WTC11 (cell line): ENCODE data around the gene CACNB4. TPM values are rescaled to one million over a fixed set of nuclear protein-coding genes. Genes with fewer than 3 reads are reported as not detected.

ENCODE experiments used
- ATAC-seq: fragments of 200-7000 bp; cut with Tn5 transposase; 2 replicates; pipeline ENCODE4 v1.10.0; 2021; ENCODE audit warnings: mild to moderate bottlenecking, moderate library complexity
- CTCF ChIA-PET: fragments of 300-600 bp; sonication (Branson Sonifier 250); formaldehyde crosslinking; loops from one replicate; lab custom pipeline; 2021; ENCODE audit warnings: antibody characterized with exemption; lab: Charles Lee
- POLR2A ChIA-PET: fragments of 350-600 bp; sonication (Branson Sonifier 250); formaldehyde crosslinking; loops from one replicate; lab custom pipeline; 2021; ENCODE audit warnings: antibody characterized with exemption; lab: Charles Lee
- DNase-seq: peaks from one replicate; pipeline ENCODE4 v3.0.0; 2021; ENCODE audit warnings: low spot score
- H3K27ac Mint-ChIP-seq: 2 replicates; pipeline ENCODE4 v1.8.0; 2021; ENCODE audit warnings: mixed read lengths
- H3K27me3 Mint-ChIP-seq: 2 replicates; pipeline ENCODE4 v1.8.0; 2021; ENCODE audit warnings: low read depth, mild to moderate bottlenecking, moderate library complexity, mixed read lengths
- H3K36me3 Mint-ChIP-seq: 2 replicates; pipeline ENCODE4 v1.8.0; 2021; ENCODE audit warnings: mixed read lengths
- H3K4me1 Mint-ChIP-seq: 2 replicates; pipeline ENCODE4 v1.8.0; 2022; ENCODE audit warnings: mixed read lengths
- H3K4me3 Mint-ChIP-seq: 2 replicates; pipeline ENCODE4 v1.8.0; 2021; ENCODE audit warnings: mild to moderate bottlenecking, moderate library complexity, mixed read lengths
- H3K9me3 Mint-ChIP-seq: 2 replicates; pipeline ENCODE4 v1.8.0; 2021; ENCODE audit warnings: mixed read lengths
- EMX1 ChIP-seq: fragments of 250-450 bp; sonication (Bioruptor Pico); IDR thresholded peaks from 2 replicates; pipeline ENCODE4 v1.8.0; 2021; ENCODE audit warnings: mild to moderate bottlenecking
- ESRRA ChIP-seq: sonication (generic); formaldehyde crosslinking; IDR thresholded peaks from 2 replicates; pipeline ENCODE4 v1.8.1; 2022; ENCODE audit warnings: mild to moderate bottlenecking, missing genetic modification reagents, borderline replicate concordance
- FOXJ3 ChIP-seq: sonication (generic); formaldehyde crosslinking; IDR thresholded peaks from 2 replicates; pipeline ENCODE4 v1.9.0; 2021; ENCODE audit warnings: missing genetic modification reagents, mild to moderate bottlenecking, borderline replicate concordance
- GRHL2 ChIP-seq: fragments of 250-450 bp; sonication (Bioruptor Pico); IDR thresholded peaks from 2 replicates; pipeline ENCODE4 v1.8.0; 2022; ENCODE audit warnings: mild to moderate bottlenecking, moderate library complexity; ENCODE audit not compliant: insufficient replicate concordance, severe bottlenecking
- IRF2 ChIP-seq: sonication (generic); formaldehyde crosslinking; IDR thresholded peaks from 2 replicates; pipeline ENCODE4 v1.8.0; 2022; ENCODE audit warnings: low read depth, missing genetic modification reagents, borderline replicate concordance
- MYBL2 ChIP-seq: sonication (generic); formaldehyde crosslinking; IDR thresholded peaks from 2 replicates; pipeline ENCODE4 v1.8.1; 2023; ENCODE audit warnings: mild to moderate bottlenecking, moderate library complexity, missing genetic modification reagents
- NFYB ChIP-seq: sonication (generic); formaldehyde crosslinking; conservative IDR thresholded peaks from 2 replicates; pipeline ENCODE4 v1.8.0; 2022; ENCODE audit warnings: low read depth, missing genetic modification reagents
- OVOL2 ChIP-seq: fragments of 250-450 bp; sonication (Bioruptor Pico); IDR thresholded peaks from 2 replicates; pipeline ENCODE4 v1.9.0; 2021; ENCODE audit warnings: mild to moderate bottlenecking, borderline replicate concordance
- ZNF423 ChIP-seq: fragments of 250-450 bp; sonication (Bioruptor Pico); IDR thresholded peaks from 2 replicates; pipeline ENCODE4 v2.1.2; 2022; ENCODE audit warnings: mild to moderate bottlenecking, moderate library complexity
- total RNA-seq: library from RNA; stranded (reverse); gene quantifications from 3 replicates; pipeline ENCODE4 v1.2.3, GENCODE V29; 2021
- TF ChIP-seq, protein P1 (sequence below): sonication (generic); formaldehyde crosslinking; IDR thresholded peaks from 2 replicates; pipeline ENCODE4 v1.8.0; 2023; ENCODE audit warnings: mild to moderate bottlenecking, missing genetic modification reagents
- TF ChIP-seq, protein P2 (sequence below): fragments of 250-450 bp; sonication (Bioruptor Pico); IDR thresholded peaks from 2 replicates; pipeline ENCODE4 v1.9.0; 2021; ENCODE audit warnings: moderate library complexity, mild to moderate bottlenecking, inconsistent platforms, borderline replicate concordance
- TF ChIP-seq, protein P3 (sequence below): sonication (generic); formaldehyde crosslinking; IDR thresholded peaks from 2 replicates; pipeline ENCODE4 v1.8.0; 2022; ENCODE audit warnings: missing genetic modification reagents
- TF ChIP-seq, protein P4 (sequence below): sonication (generic); formaldehyde crosslinking; IDR thresholded peaks from 2 replicates; pipeline ENCODE4 v1.8.1; 2023; ENCODE audit warnings: mild to moderate bottlenecking, missing genetic modification reagents
- TF ChIP-seq, protein P5 (sequence below): sonication (generic); formaldehyde crosslinking; IDR thresholded peaks from 2 replicates; pipeline ENCODE4 v1.8.0; 2023; ENCODE audit warnings: missing genetic modification reagents
- TF ChIP-seq, protein P6 (sequence below): sonication (generic); formaldehyde crosslinking; IDR thresholded peaks from 2 replicates; pipeline ENCODE4 v1.8.0; 2022; ENCODE audit warnings: mild to moderate bottlenecking, missing genetic modification reagents
- TF ChIP-seq, protein P7 (sequence below): sonication (generic); formaldehyde crosslinking; IDR thresholded peaks from 2 replicates; pipeline ENCODE4 v1.8.1; 2022; ENCODE audit warnings: low read depth, missing genetic modification reagents, borderline replicate concordance

Gene CACNB4
- total RNA-seq, 1 experiment from 2014 or later: 4.7 TPM

DNA sequence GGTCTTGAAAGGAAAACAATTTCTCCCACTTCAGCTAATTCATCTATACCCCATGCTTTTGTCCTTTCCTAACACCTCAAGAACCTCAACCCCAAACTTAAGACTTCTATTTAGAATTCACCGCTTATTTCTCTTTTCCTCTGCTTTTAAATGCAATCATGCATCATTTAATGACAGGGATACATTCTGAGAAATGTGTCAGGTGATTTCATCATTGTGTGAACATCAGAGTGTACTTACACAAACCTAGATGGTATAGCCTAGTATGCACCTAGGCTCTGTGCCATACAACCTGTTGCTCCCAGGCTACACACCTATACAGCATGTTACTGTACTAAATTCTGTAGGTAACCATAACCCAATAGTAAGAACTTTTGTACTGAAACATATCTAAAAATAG, 293.5 kb downstream of the CACNB4 start (continued):
- TF ChIP-seq, protein P1, sequence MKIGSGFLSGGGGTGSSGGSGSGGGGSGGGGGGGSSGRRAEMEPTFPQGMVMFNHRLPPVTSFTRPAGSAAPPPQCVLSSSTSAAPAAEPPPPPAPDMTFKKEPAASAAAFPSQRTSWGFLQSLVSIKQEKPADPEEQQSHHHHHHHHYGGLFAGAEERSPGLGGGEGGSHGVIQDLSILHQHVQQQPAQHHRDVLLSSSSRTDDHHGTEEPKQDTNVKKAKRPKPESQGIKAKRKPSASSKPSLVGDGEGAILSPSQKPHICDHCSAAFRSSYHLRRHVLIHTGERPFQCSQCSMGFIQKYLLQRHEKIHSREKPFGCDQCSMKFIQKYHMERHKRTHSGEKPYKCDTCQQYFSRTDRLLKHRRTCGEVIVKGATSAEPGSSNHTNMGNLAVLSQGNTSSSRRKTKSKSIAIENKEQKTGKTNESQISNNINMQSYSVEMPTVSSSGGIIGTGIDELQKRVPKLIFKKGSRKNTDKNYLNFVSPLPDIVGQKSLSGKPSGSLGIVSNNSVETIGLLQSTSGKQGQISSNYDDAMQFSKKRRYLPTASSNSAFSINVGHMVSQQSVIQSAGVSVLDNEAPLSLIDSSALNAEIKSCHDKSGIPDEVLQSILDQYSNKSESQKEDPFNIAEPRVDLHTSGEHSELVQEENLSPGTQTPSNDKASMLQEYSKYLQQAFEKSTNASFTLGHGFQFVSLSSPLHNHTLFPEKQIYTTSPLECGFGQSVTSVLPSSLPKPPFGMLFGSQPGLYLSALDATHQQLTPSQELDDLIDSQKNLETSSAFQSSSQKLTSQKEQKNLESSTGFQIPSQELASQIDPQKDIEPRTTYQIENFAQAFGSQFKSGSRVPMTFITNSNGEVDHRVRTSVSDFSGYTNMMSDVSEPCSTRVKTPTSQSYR (CRISPR knock-in tag): no peak
- TF ChIP-seq FOXJ3 (CRISPR knock-in tag): no peak

DNA sequence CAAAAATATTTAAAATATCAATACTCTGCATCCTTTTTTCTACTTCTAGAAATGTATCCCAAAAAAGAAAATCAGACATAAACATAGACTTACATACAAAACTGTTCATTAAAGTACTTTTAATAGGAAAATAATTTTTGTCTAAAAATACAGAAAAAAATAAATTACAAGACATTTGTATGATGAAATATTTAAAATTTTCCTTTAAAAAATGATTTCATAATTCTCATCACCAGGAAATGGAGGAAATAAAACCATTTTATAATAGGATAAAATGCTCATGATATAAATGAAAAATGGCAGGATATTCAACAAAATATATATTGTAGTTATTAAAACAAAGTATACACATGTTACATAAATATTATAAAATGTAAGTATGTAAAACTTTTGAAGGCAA, 295.0 kb downstream of the CACNB4 start:
- ATAC-seq: no peak
- TF ChIP-seq, protein P2, sequence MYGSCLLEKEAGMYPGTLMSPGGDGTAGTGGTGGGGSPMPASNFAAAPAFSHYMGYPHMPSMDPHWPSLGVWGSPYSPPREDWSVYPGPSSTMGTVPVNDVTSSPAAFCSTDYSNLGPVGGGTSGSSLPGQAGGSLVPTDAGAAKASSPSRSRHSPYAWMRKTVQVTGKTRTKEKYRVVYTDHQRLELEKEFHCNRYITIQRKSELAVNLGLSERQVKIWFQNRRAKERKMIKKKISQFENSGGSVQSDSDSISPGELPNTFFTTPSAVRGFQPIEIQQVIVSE (CRISPR knock-in tag): no peak
- TF ChIP-seq OVOL2 (no peak), EMX1 (CRISPR knock-in tag) (no peak)
- TF ChIP-seq, all 79 proteins: peak for 0
- DNase-seq: no peak
- Mint-ChIP-seq H3K9me3 (no peaks in the 10 kb centered on the region), H3K27ac (no peak overlapping the region), H3K4me1 (no peaks in the 10 kb centered on the region), H3K27me3 (no peaks in the 10 kb centered on the region), H3K4me3 (no peak overlapping the region), H3K36me3 (peaks cover 16% of the 10 kb centered on the region)
- ChIA-PET POLR2A (no interaction called here), CTCF (no interaction called here)

DNA sequence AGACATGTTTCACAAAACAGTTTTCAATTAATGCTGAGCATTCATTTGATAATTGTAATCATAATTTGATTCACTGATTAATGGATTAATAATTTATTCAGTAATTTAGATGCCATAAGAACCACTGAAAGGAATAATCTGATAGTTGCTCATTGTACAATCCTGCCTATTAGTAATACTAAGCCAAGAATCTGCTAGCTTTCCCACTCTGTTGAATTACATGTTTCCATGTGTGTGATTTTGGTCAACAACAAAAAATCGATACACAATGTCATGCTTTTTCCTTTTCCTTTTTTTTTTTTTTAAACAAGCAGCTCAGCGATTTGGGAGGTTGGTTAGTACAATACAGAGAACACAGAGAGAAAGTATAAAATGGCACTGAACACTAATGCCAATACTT, 296.5 kb downstream of the CACNB4 start:
- CTCF ChIA-PET: no interaction called here
- Mint-ChIP-seq H3K9me3 (no peaks in the 10 kb centered on the region), H3K27me3 (no peaks in the 10 kb centered on the region), H3K36me3 (peaks cover 16% of the 10 kb centered on the region), H3K4me3 (no peak overlapping the region)
- DNase-seq: no peak
- TF ChIP-seq, protein P3, sequence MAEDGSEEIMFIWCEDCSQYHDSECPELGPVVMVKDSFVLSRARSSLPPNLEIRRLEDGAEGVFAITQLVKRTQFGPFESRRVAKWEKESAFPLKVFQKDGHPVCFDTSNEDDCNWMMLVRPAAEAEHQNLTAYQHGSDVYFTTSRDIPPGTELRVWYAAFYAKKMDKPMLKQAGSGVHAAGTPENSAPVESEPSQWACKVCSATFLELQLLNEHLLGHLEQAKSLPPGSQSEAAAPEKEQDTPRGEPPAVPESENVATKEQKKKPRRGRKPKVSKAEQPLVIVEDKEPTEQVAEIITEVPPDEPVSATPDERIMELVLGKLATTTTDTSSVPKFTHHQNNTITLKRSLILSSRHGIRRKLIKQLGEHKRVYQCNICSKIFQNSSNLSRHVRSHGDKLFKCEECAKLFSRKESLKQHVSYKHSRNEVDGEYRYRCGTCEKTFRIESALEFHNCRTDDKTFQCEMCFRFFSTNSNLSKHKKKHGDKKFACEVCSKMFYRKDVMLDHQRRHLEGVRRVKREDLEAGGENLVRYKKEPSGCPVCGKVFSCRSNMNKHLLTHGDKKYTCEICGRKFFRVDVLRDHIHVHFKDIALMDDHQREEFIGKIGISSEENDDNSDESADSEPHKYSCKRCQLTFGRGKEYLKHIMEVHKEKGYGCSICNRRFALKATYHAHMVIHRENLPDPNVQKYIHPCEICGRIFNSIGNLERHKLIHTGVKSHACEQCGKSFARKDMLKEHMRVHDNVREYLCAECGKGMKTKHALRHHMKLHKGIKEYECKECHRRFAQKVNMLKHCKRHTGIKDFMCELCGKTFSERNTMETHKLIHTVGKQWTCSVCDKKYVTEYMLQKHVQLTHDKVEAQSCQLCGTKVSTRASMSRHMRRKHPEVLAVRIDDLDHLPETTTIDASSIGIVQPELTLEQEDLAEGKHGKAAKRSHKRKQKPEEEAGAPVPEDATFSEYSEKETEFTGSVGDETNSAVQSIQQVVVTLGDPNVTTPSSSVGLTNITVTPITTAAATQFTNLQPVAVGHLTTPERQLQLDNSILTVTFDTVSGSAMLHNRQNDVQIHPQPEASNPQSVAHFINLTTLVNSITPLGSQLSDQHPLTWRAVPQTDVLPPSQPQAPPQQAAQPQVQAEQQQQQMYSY: no peak
- TF ChIP-seq IRF2 (CRISPR knock-in tag): no peak
- no peak for TF ChIP-seq MYBL2 (CRISPR knock-in tag)
- TF ChIP-seq, all 79 proteins: peak for 0
- Mint-ChIP-seq H3K27ac (no peak overlapping the region), H3K4me1 (peaks cover 6% of the 10 kb centered on the region)
- POLR2A ChIA-PET: no interaction called here
- no peak for ATAC-seq

DNA sequence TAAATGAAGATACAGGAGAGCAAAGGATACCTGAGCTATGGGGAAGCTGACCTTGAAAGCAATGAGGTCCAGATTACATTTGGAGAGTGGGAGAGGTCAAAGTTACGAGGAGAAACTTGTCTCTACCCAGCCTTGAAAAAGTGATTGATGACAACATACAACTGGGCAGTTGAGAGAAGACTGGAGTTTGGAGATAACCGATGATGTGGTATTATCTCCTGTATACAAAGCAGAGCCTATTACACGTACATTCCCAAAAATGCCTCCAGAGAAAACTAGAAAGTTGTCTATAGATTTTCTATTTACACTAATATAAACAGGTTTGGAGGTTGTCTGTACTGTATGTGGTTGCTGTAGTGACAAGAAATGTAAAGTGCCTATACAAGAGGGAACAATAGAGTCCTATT, 299.0 kb downstream of the CACNB4 start:
- Mint-ChIP-seq H3K9me3 (no peaks in the 10 kb centered on the region), H3K4me1 (peaks cover 13% of the 10 kb centered on the region), H3K4me3 (no peak overlapping the region), H3K27ac (no peak overlapping the region), H3K27me3 (no peaks in the 10 kb centered on the region), H3K36me3 (peaks cover 18% of the 10 kb centered on the region)
- DNase-seq: no peak
- ChIA-PET CTCF (interaction anchor here (1.0 kb wide), 1 partner anchor 226 kb away, joined by 3 read pairs; no protein-coding TSS in a partner anchor), POLR2A (no interaction called here)
- no peak for ATAC-seq
- TF ChIP-seq ZNF423 (CRISPR knock-in tag) (no peak), ESRRA (CRISPR knock-in tag) (no peak), GRHL2 (CRISPR knock-in tag) (no peak), NFYB (CRISPR knock-in tag) (no peak)
- TF ChIP-seq, protein P4, sequence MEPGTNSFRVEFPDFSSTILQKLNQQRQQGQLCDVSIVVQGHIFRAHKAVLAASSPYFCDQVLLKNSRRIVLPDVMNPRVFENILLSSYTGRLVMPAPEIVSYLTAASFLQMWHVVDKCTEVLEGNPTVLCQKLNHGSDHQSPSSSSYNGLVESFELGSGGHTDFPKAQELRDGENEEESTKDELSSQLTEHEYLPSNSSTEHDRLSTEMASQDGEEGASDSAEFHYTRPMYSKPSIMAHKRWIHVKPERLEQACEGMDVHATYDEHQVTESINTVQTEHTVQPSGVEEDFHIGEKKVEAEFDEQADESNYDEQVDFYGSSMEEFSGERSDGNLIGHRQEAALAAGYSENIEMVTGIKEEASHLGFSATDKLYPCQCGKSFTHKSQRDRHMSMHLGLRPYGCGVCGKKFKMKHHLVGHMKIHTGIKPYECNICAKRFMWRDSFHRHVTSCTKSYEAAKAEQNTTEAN (CRISPR knock-in tag): no peak
- TF ChIP-seq, protein P5, sequence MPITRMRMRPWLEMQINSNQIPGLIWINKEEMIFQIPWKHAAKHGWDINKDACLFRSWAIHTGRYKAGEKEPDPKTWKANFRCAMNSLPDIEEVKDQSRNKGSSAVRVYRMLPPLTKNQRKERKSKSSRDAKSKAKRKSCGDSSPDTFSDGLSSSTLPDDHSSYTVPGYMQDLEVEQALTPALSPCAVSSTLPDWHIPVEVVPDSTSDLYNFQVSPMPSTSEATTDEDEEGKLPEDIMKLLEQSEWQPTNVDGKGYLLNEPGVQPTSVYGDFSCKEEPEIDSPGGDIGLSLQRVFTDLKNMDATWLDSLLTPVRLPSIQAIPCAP (CRISPR knock-in tag): no peak
- TF ChIP-seq, protein P6, sequence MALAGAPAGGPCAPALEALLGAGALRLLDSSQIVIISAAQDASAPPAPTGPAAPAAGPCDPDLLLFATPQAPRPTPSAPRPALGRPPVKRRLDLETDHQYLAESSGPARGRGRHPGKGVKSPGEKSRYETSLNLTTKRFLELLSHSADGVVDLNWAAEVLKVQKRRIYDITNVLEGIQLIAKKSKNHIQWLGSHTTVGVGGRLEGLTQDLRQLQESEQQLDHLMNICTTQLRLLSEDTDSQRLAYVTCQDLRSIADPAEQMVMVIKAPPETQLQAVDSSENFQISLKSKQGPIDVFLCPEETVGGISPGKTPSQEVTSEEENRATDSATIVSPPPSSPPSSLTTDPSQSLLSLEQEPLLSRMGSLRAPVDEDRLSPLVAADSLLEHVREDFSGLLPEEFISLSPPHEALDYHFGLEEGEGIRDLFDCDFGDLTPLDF (CRISPR knock-in tag): no peak
- TF ChIP-seq, protein P7, sequence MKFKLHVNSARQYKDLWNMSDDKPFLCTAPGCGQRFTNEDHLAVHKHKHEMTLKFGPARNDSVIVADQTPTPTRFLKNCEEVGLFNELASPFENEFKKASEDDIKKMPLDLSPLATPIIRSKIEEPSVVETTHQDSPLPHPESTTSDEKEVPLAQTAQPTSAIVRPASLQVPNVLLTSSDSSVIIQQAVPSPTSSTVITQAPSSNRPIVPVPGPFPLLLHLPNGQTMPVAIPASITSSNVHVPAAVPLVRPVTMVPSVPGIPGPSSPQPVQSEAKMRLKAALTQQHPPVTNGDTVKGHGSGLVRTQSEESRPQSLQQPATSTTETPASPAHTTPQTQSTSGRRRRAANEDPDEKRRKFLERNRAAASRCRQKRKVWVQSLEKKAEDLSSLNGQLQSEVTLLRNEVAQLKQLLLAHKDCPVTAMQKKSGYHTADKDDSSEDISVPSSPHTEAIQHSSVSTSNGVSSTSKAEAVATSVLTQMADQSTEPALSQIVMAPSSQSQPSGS (CRISPR knock-in tag): no peak
- TF ChIP-seq, all 79 proteins: peak for 0
